Tibial nerve (tissue), 4 donors: ENCODE data around the gene GLRB. TPM values are rescaled to one million over a fixed set of nuclear protein-coding genes. Genes with fewer than 3 reads are reported as not detected.

Experiments
- DNase-seq, 2 donors: peaks; one replicate each; pipeline ENCODE4 v3.0.0-alpha.2; 2019; ENCODE audit warnings: low spot score in 2 of 2
- H3K27ac ChIP-seq, 4 donors: fragments of 200-600 bp; sonication (generic) in 3 of 4; one replicate each; pipeline ENCODE4 v1.5.1; 2017 to 2019; ENCODE audit warnings: mild to moderate bottlenecking in 1 of 4
- H3K27me3 ChIP-seq, 2 donors: fragments of 200-600 bp; sonication (generic) in 1 of 2; one replicate each; pipeline versions ENCODE4 v1.5.1 to v1.6.0; 2017 to 2019
- H3K36me3 ChIP-seq, 3 donors: fragments of 200-600 bp; sonication (generic); one replicate each; pipeline ENCODE4 v1.5.1; 2018 to 2019
- H3K4me1 ChIP-seq, 4 donors: fragments of 200-600 bp; sonication (generic) in 3 of 4; one replicate each; pipeline ENCODE4 v1.5.1; 2017 to 2019
- H3K4me3 ChIP-seq, 4 donors: fragments of 200-600 bp; sonication (generic) in 3 of 4; one replicate each; pipeline ENCODE4 v1.5.1; 2017 to 2019; ENCODE audit warnings: mild to moderate bottlenecking in 1 of 4, moderate library complexity in 1 of 4
- H3K9me3 ChIP-seq, 4 donors: fragments of 200-600 bp; sonication (generic) in 3 of 4; one replicate each; pipeline ENCODE4 v1.5.1; 2017 to 2019
- CTCF ChIP-seq, 5 experiments: fragments of 200-600 bp in 3 of 5; fragments of 450-650 bp in 2 of 5; sonication (generic) in 3 of 5; IDR thresholded peaks; one replicate each; pipeline ENCODE4 v1.5.1; 2016 to 2019; ENCODE audit warnings: antibody characterized with exemption in 5 of 5, mild to moderate bottlenecking in 3 of 5, moderate library complexity in 2 of 5
- EP300 ChIP-seq, 2 donors: sonication (generic); formaldehyde crosslinking; IDR thresholded peaks; one replicate each; pipeline ENCODE4 v1.6.1; 2017; ENCODE audit warnings: antibody characterized with exemption in 2 of 2, mild to moderate bottlenecking in 1 of 2
- POLR2A ChIP-seq, 2 donors: fragments of 450-650 bp; IDR thresholded peaks; one replicate each; pipeline ENCODE4 v1.6.1; 2017; ENCODE audit warnings: antibody characterized with exemption in 2 of 2, mild to moderate bottlenecking in 2 of 2, moderate library complexity in 2 of 2
- WGBS, 2 donors: methylation state at CpG; one replicate each; pipeline ENCODE4 v1.1.5; 2018; 5-methylcytosine and 5-hydroxymethylcytosine counted together
- total RNA-seq, 4 donors: library from RNA; depleted of rRNA; stranded (reverse); fragments of >200 nt; gene quantifications; one replicate each; pipeline ENCODE4 v1.1.0, GENCODE V29; 2016

Gene GLRB
- total RNA-seq, 4 donors from 2014 or later = 0.78 to 2.2 (median 1.5) TPM

GRCh38 chr4:157185363-157185762 lies 109.4 kb downstream of the GLRB start:
- Histone ChIP-seq H3K4me1 (no peaks in the 10 kb centered on the region), H3K4me3 (no peak overlapping the region), H3K27ac (no peak overlapping the region), H3K27me3 (no peaks in the 10 kb centered on the region), H3K36me3 (no peaks in the 10 kb centered on the region), H3K9me3 (peaks cover 0 to 17% (median 0%) of the 10 kb centered on the region in 4 donors)
- DNase-seq = no peak
- no peak for TF ChIP-seq CTCF (IDR thresholded peaks at IDR 0.05)

- H3K4me3 ChIP-seq = no peak overlapping the region
- DNase-seq = no peak
- H3K27ac ChIP-seq = no peak overlapping the region
- no peak for TF ChIP-seq CTCF (IDR thresholded peaks at IDR 0.05)
- TF ChIP-seq POLR2A (IDR thresholded peaks at IDR 0.05) = no peak
- no peak for TF ChIP-seq EP300 (IDR thresholded peaks at IDR 0.05)
- H3K9me3 ChIP-seq = no peaks in the 10 kb centered on the region
- no peaks in the 10 kb centered on the region for H3K4me1 ChIP-seq
- H3K36me3 ChIP-seq = no peaks in the 10 kb centered on the region
- 87 to 89% methylated on average over 2 of the region's 2 CpGs for WGBS, 2 donors
- no peaks in the 10 kb centered on the region for H3K27me3 ChIP-seq
Measured at GRCh38 chr4:157195374-157195773, 119.4 kb downstream of the GLRB start.

- Histone ChIP-seq H3K4me1 (no peaks in the 10 kb centered on the region), H3K4me3 (no peak overlapping the region), H3K27ac (no peak overlapping the region), H3K27me3 (no peaks in the 10 kb centered on the region), H3K9me3 (no peaks in the 10 kb centered on the region), H3K36me3 (no peaks in the 10 kb centered on the region)
- DNase-seq = no peak
- TF ChIP-seq EP300 (IDR thresholded peaks at IDR 0.05) (no peak), POLR2A (IDR thresholded peaks at IDR 0.05) (no peak), CTCF (IDR thresholded peaks at IDR 0.05) (no peak)
- WGBS, 2 donors = 91 to 97% methylated on average over 1 of the region's 1 CpG
Measured at GRCh38 chr4:157196046-157196445, 120.1 kb downstream of the GLRB start.

- DNase-seq = no peak
- TF ChIP-seq EP300 (IDR thresholded peaks at IDR 0.05) (no peak), POLR2A (IDR thresholded peaks at IDR 0.05) (no peak), CTCF (IDR thresholded peaks at IDR 0.05) (peak in 2 of 5 experiments; percentile 17 to 25)
- Histone ChIP-seq H3K27ac (no peak overlapping the region), H3K4me1 (no peaks in the 10 kb centered on the region), H3K36me3 (no peaks in the 10 kb centered on the region), H3K9me3 (no peaks in the 10 kb centered on the region), H3K4me3 (no peak overlapping the region), H3K27me3 (no peaks in the 10 kb centered on the region)
- 79 to 80% methylated on average over 17 of the region's 17 CpGs for WGBS, 2 donors
Measured at GRCh38 chr4:157204634-157205244, 128.8 kb downstream of the GLRB start.

- no peak overlapping the region for H3K27ac ChIP-seq
- H3K4me1 ChIP-seq = peaks cover 0 to 32% (median 5%) of the 10 kb centered on the region in 4 donors
- TF ChIP-seq POLR2A (IDR thresholded peaks at IDR 0.05) (no peak), CTCF (IDR thresholded peaks at IDR 0.05) (peak; percentile 15 to 45 (median 28))
- H3K4me3 ChIP-seq = no peak overlapping the region
- peaks cover 0 to 22% of the 10 kb centered on the region in 2 donors for H3K27me3 ChIP-seq
- 23 to 30% methylated on average over 3 of the region's 3 CpGs for WGBS, 2 donors
- H3K36me3 ChIP-seq = no peaks in the 10 kb centered on the region
- no peak for DNase-seq
- no peaks in the 10 kb centered on the region for H3K9me3 ChIP-seq
Measured at GRCh38 chr4:157217708-157218107, 141.8 kb downstream of the GLRB start.
